ENCODE data around the gene N4BP3. TPM values are rescaled to one million over a fixed set of nuclear protein-coding genes. Genes with fewer than 3 reads are reported as not detected.

N4BP3 gene
- total RNA-seq (2016; rRNA removed; fragmentation: Illumina TruSeq; extraction: Trizol) = not detected in 2 replicates
- total RNA-seq (2016; cell fraction: cytosol; rRNA removed; fragmentation: Illumina TruSeq; extraction: Trizol; ENCODE audit: low read depth) = not detected in 2 replicates
- 0.02 TPM in 1 of 2 replicates, not detected in the other for total RNA-seq (2016; cell fraction: insoluble cytoplasmic fraction; rRNA removed; fragmentation: Illumina TruSeq; extraction: Trizol)
- total RNA-seq (2016; cell fraction: membrane; rRNA removed; fragmentation: Illumina TruSeq; extraction: Trizol) = 0.03 TPM in 1 of 2 replicates, not detected in the other
- total RNA-seq (2016; cell fraction: nucleus; rRNA removed; fragmentation: Illumina TruSeq; extraction: Trizol) = not detected in 2 replicates
- 0.13 and 0.17 TPM in 2 replicates for polyA plus RNA-seq (2011; rRNA removed)
- polyA plus RNA-seq (2011; cell fraction: cytosol; rRNA removed) = 0.10 and 0.12 TPM in 2 replicates
- 0.42 and 0.43 TPM in 2 replicates for polyA plus RNA-seq (2011; cell fraction: nucleus; rRNA removed)
- 0.05 and 0.11 TPM in 2 replicates for polyA plus RNA-seq (2012)
- polyA plus RNA-seq (2016; cell fraction: cytosol; fragmentation: Illumina TruSeq; extraction: Trizol; ENCODE audit: low read depth) = not detected in 2 replicates
- not detected in 2 replicates for polyA plus RNA-seq (2016; cell fraction: insoluble cytoplasmic fraction; fragmentation: Illumina TruSeq; extraction: Trizol; ENCODE audit: low read depth)
- polyA plus RNA-seq (2016; cell fraction: membrane; fragmentation: Illumina TruSeq; extraction: Trizol; ENCODE audit: low read depth) = not detected in 2 replicates
- not detected in 2 replicates for polyA plus RNA-seq (2016; cell fraction: nucleus; fragmentation: Illumina TruSeq; extraction: Trizol; ENCODE audit: insufficient read depth, low read depth)
- polyA minus RNA-seq (2011; rRNA and poly(A)+ RNA removed; ENCODE audit: low replicate concordance) = 0.54 and 1.4 TPM in 2 replicates
- 0.20 TPM in 1 of 2 replicates, not detected in the other for polyA minus RNA-seq (2011; cell fraction: cytosol; rRNA and poly(A)+ RNA removed)
- polyA minus RNA-seq (2011; cell fraction: nucleus; rRNA and poly(A)+ RNA removed) = 0.26 and 0.62 TPM in 2 replicates
- percentile 11 among the genes with signal in this experiment for Bru-seq, nascent RNA
- BruChase-seq, experiment 1, labeled RNA remaining after a 6-hour chase = percentile 20 among the genes with signal in this experiment
- BruChase-seq, experiment 2, labeled RNA remaining after a 2-hour chase = percentile 26 among the genes with signal in this experiment
- long read RNA-seq, experiment 1 = 0 reads
- long read RNA-seq, experiment 2, partial matches to known transcripts = 0 of 1 reads
- long read RNA-seq, experiment 2, other reads (novel, unspliced or antisense) = 1 of 1 reads

- TF ChIP-seq SKI (IDR thresholded peaks at IDR 0.05; ENCODE audit: partially characterized antibody) = peak; percentile 11
- TF ChIP-seq PITX1 (CRISPR knock-in tag; IDR thresholded peaks at IDR 0.05) = no peak
- peak; percentile 90 for TF ChIP-seq PRDM15 (CRISPR knock-in tag; IDR thresholded peaks at IDR 0.05)
- peak within 1 kb of the TSS; percentile 39 for H3K4me2 ChIP-seq (ENCODE audit: low read depth, low read length)
- H3K79me2 ChIP-seq (ENCODE audit: insufficient read depth, low read length) = no peaks in the 10 kb centered on the region
- CTCF ChIA-PET (ENCODE audit: low intra/inter-chr PET ratio, low total read pairs) = no interaction called here
- ATAC-seq = peak; percentile 19; the same call in 1 of the 3 replicates
- H4K20me1 ChIP-seq (ENCODE audit: insufficient read depth, low read length) = no peaks in the 10 kb centered on the region
- H2AFZ ChIP-seq (ENCODE audit: low read length) = no peak within 1 kb of the TSS
- no peak for DNase-seq (ENCODE audit: low spot score)
- H3K9me3 ChIP-seq (ENCODE audit: low read length) = no peaks in the 10 kb centered on the region
- BruUV-seq (replicated peaks) = no TSS peak
- no peak within 1 kb of the TSS for H3K27ac ChIP-seq (ENCODE audit: extremely low read length, insufficient read depth, low read length)
- in situ Hi-C loops (cut with HindIII; ENCODE audit: extremely low pct_ligation_motif_present, low pct_unique_long_range_greater_than_20kb) = no loop called here
- no peak within 1 kb of the TSS for H3K9ac ChIP-seq (ENCODE audit: insufficient read depth, low read depth, low read length)
- no peak for FAIRE-seq
- POLR2A ChIA-PET = no interaction called here
- peaks cover 8 to 65% of the 10 kb centered on the region in 2 experiments for H3K27me3 ChIP-seq (ENCODE audit: control insufficient read depth in 1 of 2, insufficient read depth in 2 of 2, low read length in 2 of 2)
- intact Hi-C loops (cut with micrococcal nuclease; ENCODE audit: unreplicated experiment) = no loop called here
- peak within 1 kb of the TSS in 2 of 3 experiments; percentile 26 to 46; a peak in 3 of 6 replicates for H3K4me3 ChIP-seq (replicated peaks in 1 of 3; ENCODE audit: insufficient read depth in 1 of 3, low read depth in 2 of 3, low read length in 3 of 3)
- peaks cover 15% of the 10 kb centered on the region for H3K4me1 ChIP-seq (ENCODE audit: insufficient read depth, low read length)
- WGBS (ENCODE audit: low lambda C conversion rate) = 77% methylated on average over 22 of the region's 96 CpGs
- H3K36me3 ChIP-seq (replicated peaks in 1 of 2; ENCODE audit: control insufficient read depth in 1 of 2, insufficient read depth in 2 of 2, low read length in 2 of 2) = no peaks in the 10 kb centered on the region
These were observed at the start of gene N4BP3 for GRCh38 chr5:178113141-178113787. TSS of gene N4BP3 (plus strand) at chr5:178113532. CDS start at chr5:178119584, 6,052 bp downstream.
